ENCODE measurements around the gene DBNDD2. TPM values are rescaled to one million over a fixed set of nuclear protein-coding genes. Genes with fewer than 3 reads are reported as not detected.

The DBNDD2 gene
- total RNA-seq, 4 donors from 2014 or later: 53.2 to 115 (median 72.5) TPM

DNA sequence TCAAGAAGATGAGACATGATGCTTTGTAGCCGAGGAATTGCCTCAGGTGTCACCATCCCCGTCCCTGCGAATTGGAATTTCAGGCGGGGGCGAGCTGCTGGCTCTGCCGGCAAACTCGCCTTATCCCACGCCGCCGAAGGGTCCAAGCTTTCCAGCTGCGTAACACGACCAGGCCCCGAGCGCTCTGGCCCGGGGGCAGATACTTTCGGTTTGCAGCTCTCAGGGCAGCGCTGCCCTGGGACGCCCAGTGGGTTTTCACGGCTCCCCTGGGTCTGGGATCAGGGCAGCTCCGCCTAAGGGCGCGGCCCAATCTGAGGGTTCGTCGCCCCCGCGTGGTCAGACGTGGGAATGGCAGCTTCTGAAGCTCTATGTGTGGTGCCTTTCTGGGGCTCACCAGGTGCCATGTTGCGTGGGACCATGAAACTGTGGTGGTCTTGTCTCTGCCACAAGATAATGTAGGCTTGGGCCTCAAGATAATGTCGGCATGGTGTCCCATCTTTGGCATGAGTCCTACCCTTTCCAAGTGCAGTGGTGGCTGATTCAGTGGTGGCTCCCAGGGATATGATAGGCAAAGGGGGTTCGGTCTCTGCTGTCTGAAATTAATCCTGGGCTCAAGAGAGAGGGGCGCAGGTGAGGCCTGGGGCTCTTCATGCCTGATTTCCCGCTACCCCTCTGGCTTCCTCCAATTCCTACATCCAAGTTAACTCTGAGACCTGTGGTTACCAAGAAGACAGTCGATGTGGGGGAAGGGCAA is 28.8 kb downstream of the DBNDD2 start:
- intact Hi-C loops (cut with DNase I; ENCODE audit: low total_unique reads): loop anchor here (5.0 kb wide), 1 partner anchor 65 kb away; no protein-coding TSS in a partner anchor
- 9 to 12% methylated on average over 23 to 30 of the region's 33 CpGs for WGBS, 2 donors
- TF ChIP-seq CTCF (IDR thresholded peaks at IDR 0.05) (peak in 1 of 3 donors; percentile 92), POLR2A (IDR thresholded peaks at IDR 0.05) (no peak)

DNA sequence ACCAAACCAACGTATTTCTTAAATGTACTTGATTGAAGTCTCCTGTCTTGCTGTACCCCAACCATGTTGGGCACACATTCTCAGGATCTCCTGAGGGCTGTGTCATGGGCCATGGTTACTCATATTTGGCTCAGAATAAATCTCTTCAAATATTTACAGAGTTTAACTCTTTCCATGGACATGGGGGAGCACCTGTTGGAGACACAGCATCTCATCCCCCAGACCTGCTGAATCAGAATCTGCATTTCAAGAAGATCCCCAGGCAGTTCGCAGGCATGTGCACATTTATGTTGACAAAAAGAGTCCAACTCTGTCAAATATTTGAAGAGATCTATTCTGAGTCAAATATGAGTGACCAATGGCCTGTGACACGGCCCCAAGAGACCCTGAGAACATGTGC is 32.3 kb downstream of the DBNDD2 start:
- DNase-seq (ENCODE audit: low spot score in 2 of 2): no peak
- TF ChIP-seq POLR2A (IDR thresholded peaks at IDR 0.05) (no peak), CTCF (IDR thresholded peaks at IDR 0.05) (no peak)
- no peak overlapping the region for H3K4me3 ChIP-seq (ENCODE audit: low read depth, poor library complexity, severe bottlenecking)
- intact Hi-C loops (cut with DNase I; ENCODE audit: low total_unique reads): loop anchor here (2.0 kb wide), 1 partner anchor 118 kb away; no protein-coding TSS in a partner anchor
- 83 to 89% methylated on average over 3 of the region's 3 CpGs for WGBS, 2 donors

More for the DNA sequence above, 28.8 kb downstream of the DBNDD2 start:
- DNase-seq (ENCODE audit: low spot score in 2 of 2): peak; percentile 85 to 98
- peak overlapping the region; percentile 6 for H3K4me3 ChIP-seq (ENCODE audit: low read depth, poor library complexity, severe bottlenecking)

GRCh38 chr20:45440891-45441685 is 33.0 kb downstream of the DBNDD2 start:
- no peak for DNase-seq (ENCODE audit: low spot score in 2 of 2)
- intact Hi-C loops (cut with DNase I; ENCODE audit: low total_unique reads): loop anchor here (2.0 kb wide), 1 partner anchor 118 kb away; no protein-coding TSS in a partner anchor
- WGBS, 2 donors: 69% methylated on average over 5 of the region's 5 CpGs
- no peak overlapping the region for H3K4me3 ChIP-seq (ENCODE audit: low read depth, poor library complexity, severe bottlenecking)
- TF ChIP-seq POLR2A (IDR thresholded peaks at IDR 0.05) (no peak), CTCF (IDR thresholded peaks at IDR 0.05) (no peak)

- DNase-seq (ENCODE audit: low spot score in 2 of 2): no peak
- TF ChIP-seq POLR2A (IDR thresholded peaks at IDR 0.05): no peak
- no peak for TF ChIP-seq CTCF (IDR thresholded peaks at IDR 0.05)
- intact Hi-C loops (cut with DNase I; ENCODE audit: low total_unique reads): loop anchor here (2.0 kb wide), 1 partner anchor 119 kb away; no protein-coding TSS in a partner anchor
- no peak overlapping the region for H3K4me3 ChIP-seq (ENCODE audit: low read depth, poor library complexity, severe bottlenecking)
- WGBS, 2 donors: 82 to 94% methylated on average over 1 of the region's 1 CpG
These were observed 33.7 kb downstream of the DBNDD2 start for GRCh38 chr20:45441746-45442145.

- no peak for DNase-seq (ENCODE audit: low spot score in 2 of 2)
- H3K4me3 ChIP-seq (ENCODE audit: low read depth, poor library complexity, severe bottlenecking): no peak overlapping the region
- intact Hi-C loops (cut with DNase I; ENCODE audit: low total_unique reads): no loop called here
These were observed 36.0 kb downstream of the DBNDD2 start for GRCh38 chr20:45444050-45444449.

More at GRCh38 chr20:45444050-45444449, 36.0 kb downstream of the DBNDD2 start:
- TF ChIP-seq CTCF (IDR thresholded peaks at IDR 0.05) (no peak), POLR2A (IDR thresholded peaks at IDR 0.05) (no peak)
